Suprapubic skin (tissue), 4 donors: Measurements from ENCODE around the gene ARVCF.

Experiments used
- CTCF ChIP-seq, 2 donors: fragments of 200-600 bp in 1 of 2; fragments of 450-650 bp in 1 of 2; sonication (generic) in 1 of 2; IDR thresholded peaks; one replicate each; pipeline ENCODE4 v1.5.1; 2016 to 2019; ENCODE audit warnings: antibody characterized with exemption in 2 of 2, mild to moderate bottlenecking in 1 of 2, moderate library complexity in 1 of 2
- EP300 ChIP-seq: sonication (generic); formaldehyde crosslinking; IDR thresholded peaks from one replicate; pipeline ENCODE4 v1.6.1; 2017; ENCODE audit warnings: antibody characterized with exemption
- POLR2A ChIP-seq, 2 donors: fragments of 450-650 bp; IDR thresholded peaks; one replicate each; pipeline ENCODE4 v1.6.1; 2017; ENCODE audit warnings: antibody characterized with exemption in 2 of 2, mild to moderate bottlenecking in 2 of 2, moderate library complexity in 2 of 2
- POLR2AphosphoS5 ChIP-seq, 3 donors: sonication (generic); formaldehyde crosslinking; IDR thresholded peaks; one replicate each; pipeline ENCODE4 v1.6.1; 2017; ENCODE audit warnings: antibody characterized with exemption in 3 of 3

GRCh38 chr22:20051927-20052308, 35.3 kb upstream of the ARVCF start:
- TF ChIP-seq CTCF (IDR thresholded peaks at IDR 0.05) (no peak), POLR2A (IDR thresholded peaks at IDR 0.05) (no peak), POLR2AphosphoS5 (IDR thresholded peaks at IDR 0.05) (no peak), EP300 (no peak)
